ENCODE results near the gene PGS1.

Gene PGS1

DNA sequence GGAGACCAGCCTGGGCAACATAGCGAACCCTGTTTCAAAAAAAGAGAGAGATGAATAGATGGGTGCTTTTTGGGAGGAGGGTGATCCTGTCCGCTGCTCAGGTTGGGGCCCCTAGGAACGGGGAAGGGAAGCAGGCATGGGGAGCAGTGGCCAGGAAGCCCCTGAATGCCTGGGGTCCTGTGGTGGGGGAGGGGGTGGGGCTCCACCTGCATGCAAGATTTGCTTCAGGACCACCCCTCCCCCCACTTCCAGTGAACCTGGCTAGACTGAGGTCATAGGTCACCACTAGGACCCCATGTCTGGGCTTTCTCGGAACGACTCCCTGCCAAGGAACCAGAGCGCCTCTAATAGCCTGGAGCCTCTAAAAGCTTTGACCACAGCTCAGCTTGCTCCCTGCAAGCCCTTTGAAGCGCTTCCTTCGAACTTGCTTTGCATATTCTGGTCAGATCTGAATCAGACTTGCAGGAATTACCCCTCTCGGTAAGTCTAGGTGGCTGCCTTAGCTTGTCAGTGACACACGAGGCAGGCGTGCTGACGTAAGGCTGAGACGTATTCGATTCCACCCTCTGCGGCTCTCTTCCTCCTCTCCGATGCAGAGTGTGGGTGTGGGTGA, 22.2 kb upstream of the PGS1 start:
- Mint-ChIP-seq H3K27me3 (no peaks in the 10 kb centered on the region), H3K36me3 (ENCODE audit: low read depth) (peaks cover 59% of the 10 kb centered on the region), H3K4me1 (ENCODE audit: low read depth) (peaks cover 54% of the 10 kb centered on the region), H3K9me3 (no peaks in the 10 kb centered on the region), H3K4me3 (peak overlapping the region; percentile 96), H3K27ac (peak overlapping the region; percentile 99)
- peak; percentile 85 for DNase-seq

DNA sequence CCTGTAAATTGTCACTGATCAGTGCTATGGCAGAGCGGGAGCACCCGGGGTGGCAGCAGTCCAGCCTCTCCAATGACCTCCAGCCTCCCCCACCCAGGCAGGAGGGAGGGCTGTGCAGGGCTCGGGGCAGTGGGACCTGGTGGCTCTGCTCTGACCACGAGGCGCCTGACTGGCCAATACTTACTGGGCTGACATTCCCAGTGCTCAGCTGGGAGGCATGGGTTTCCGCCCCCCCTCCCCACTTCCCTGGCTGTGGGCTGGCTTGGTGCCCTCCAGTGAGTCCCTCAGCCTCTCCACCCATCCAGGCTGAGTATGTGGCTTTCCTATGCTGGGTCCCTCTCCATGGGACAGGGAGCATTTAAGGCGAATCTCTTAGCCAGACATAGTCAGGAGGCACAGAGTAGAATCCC, 21.3 kb upstream of the PGS1 start:
- peaks cover 59% of the 10 kb centered on the region for H3K36me3 Mint-ChIP-seq (ENCODE audit: low read depth)
- H3K27me3 Mint-ChIP-seq, result no peaks in the 10 kb centered on the region
- peak; percentile 55 for DNase-seq
- peak overlapping the region; percentile 96 for H3K4me3 Mint-ChIP-seq
- no peaks in the 10 kb centered on the region for H3K9me3 Mint-ChIP-seq
- peak overlapping the region; percentile 99 for H3K27ac Mint-ChIP-seq
- peaks cover 51% of the 10 kb centered on the region for H3K4me1 Mint-ChIP-seq (ENCODE audit: low read depth)

- Mint-ChIP-seq H3K36me3 (ENCODE audit: low read depth) (peaks cover 59% of the 10 kb centered on the region), H3K4me1 (ENCODE audit: low read depth) (peaks cover 50% of the 10 kb centered on the region), H3K27ac (peak overlapping the region; percentile 99), H3K9me3 (no peaks in the 10 kb centered on the region), H3K4me3 (peak overlapping the region; percentile 96), H3K27me3 (peaks cover 2% of the 10 kb centered on the region)
- DNase-seq, result no peak
Observed at GRCh38 chr17:78357672-78358537, 20.5 kb upstream of the PGS1 start.

DNA sequence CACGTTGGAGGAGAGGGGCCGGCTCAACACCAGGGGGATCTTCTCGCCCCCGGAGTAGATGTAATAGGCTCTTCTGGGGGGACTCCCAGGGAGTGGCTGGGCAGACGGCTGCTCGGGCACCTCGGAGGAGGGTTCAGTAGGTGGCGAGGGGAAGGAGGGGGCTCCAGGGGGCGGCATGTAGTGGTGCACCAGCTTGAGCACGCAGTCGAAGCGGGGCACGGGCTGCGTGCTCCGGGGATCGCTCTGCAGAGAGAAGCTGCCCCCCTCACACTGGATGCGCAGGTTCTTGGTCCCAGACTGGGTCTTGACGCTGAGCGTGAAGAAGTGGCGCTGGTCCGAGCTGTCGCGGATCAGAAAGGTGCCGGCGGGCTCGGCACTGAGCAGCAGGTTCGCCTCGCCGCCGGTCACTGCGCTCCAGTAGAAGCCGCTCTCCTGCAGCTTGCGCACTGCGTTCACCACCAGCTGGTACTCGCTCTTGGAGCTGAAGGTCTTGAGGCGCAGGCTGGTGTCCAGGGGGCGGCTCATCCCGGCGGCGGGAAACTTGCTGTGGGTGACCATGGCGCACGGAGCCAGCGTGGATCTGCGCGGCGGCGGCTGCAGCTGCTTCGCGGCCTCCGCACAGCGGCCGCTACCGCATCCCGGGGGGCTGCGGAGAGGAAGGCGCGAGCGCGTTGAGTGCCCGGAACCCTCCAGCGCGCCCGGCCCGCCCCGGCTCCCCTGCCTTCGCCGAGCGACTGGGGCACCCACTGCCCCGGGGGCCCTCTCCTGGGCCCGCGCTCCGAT, 19.7 kb upstream of the PGS1 start:
- DNase-seq, result peak; percentile 71
- Mint-ChIP-seq H3K27ac (peak overlapping the region; percentile 99), H3K27me3 (peaks cover 2% of the 10 kb centered on the region), H3K36me3 (ENCODE audit: low read depth) (peaks cover 55% of the 10 kb centered on the region), H3K4me3 (peak overlapping the region; percentile 96), H3K4me1 (ENCODE audit: low read depth) (peaks cover 43% of the 10 kb centered on the region), H3K9me3 (no peaks in the 10 kb centered on the region)

- H3K36me3 Mint-ChIP-seq (ENCODE audit: low read depth), result peaks cover 48% of the 10 kb centered on the region
- peaks cover 40% of the 10 kb centered on the region for H3K4me1 Mint-ChIP-seq (ENCODE audit: low read depth)
- H3K9me3 Mint-ChIP-seq, result no peaks in the 10 kb centered on the region
- H3K4me3 Mint-ChIP-seq, result peak overlapping the region; percentile 96
- H3K27ac Mint-ChIP-seq, result peak overlapping the region; percentile 93
- H3K27me3 Mint-ChIP-seq, result peaks cover 2% of the 10 kb centered on the region
- no peak for DNase-seq
Observed at GRCh38 chr17:78359321-78359996, 19.0 kb upstream of the PGS1 start.

GRCh38 chr17:78359997-78360370, 18.5 kb upstream of the PGS1 start, which contains the start of gene SOCS3:
TSS of gene SOCS3 (minus strand) at chr17:78360077. CDS start at chr17:78359095, 982 bp downstream.
- H3K4me1 Mint-ChIP-seq (ENCODE audit: low read depth), result peaks cover 40% of the 10 kb centered on the region

GRCh38 chr17:78360371-78361224, 17.9 kb upstream of the PGS1 start:
- Mint-ChIP-seq H3K27me3 (peaks cover 2% of the 10 kb centered on the region), H3K4me3 (peak overlapping the region; percentile 80), H3K36me3 (ENCODE audit: low read depth) (peaks cover 37% of the 10 kb centered on the region), H3K4me1 (ENCODE audit: low read depth) (peaks cover 38% of the 10 kb centered on the region), H3K9me3 (no peaks in the 10 kb centered on the region), H3K27ac (peak overlapping the region; percentile 97)
- DNase-seq, result peak; percentile 96

More at GRCh38 chr17:78359997-78360370, 18.5 kb upstream of the PGS1 start, which contains the start of gene SOCS3:
- H3K27ac Mint-ChIP-seq, result peak within 1 kb of the TSS; percentile 99
- DNase-seq, result peak; percentile 98
- peak within 1 kb of the TSS; percentile 96 for H3K4me3 Mint-ChIP-seq
- peaks cover 44% of the 10 kb centered on the region for H3K36me3 Mint-ChIP-seq (ENCODE audit: low read depth)
- H3K27me3 Mint-ChIP-seq, result peaks cover 2% of the 10 kb centered on the region
- H3K9me3 Mint-ChIP-seq, result no peaks in the 10 kb centered on the region

GRCh38 chr17:78361225-78361701, 17.2 kb upstream of the PGS1 start:
- H3K27me3 Mint-ChIP-seq, result peaks cover 6% of the 10 kb centered on the region
- peak overlapping the region; percentile 97 for H3K27ac Mint-ChIP-seq
- no peaks in the 10 kb centered on the region for H3K9me3 Mint-ChIP-seq
- peaks cover 31% of the 10 kb centered on the region for H3K36me3 Mint-ChIP-seq (ENCODE audit: low read depth)
- H3K4me3 Mint-ChIP-seq, result peak overlapping the region; percentile 80
- H3K4me1 Mint-ChIP-seq (ENCODE audit: low read depth), result peaks cover 32% of the 10 kb centered on the region
- DNase-seq, result no peak

GRCh38 chr17:78362232-78362631, 16.2 kb upstream of the PGS1 start:
- peaks cover 25% of the 10 kb centered on the region for H3K4me1 Mint-ChIP-seq (ENCODE audit: low read depth)
- H3K27ac Mint-ChIP-seq, result no peak overlapping the region
- no peak overlapping the region for H3K4me3 Mint-ChIP-seq
- H3K36me3 Mint-ChIP-seq (ENCODE audit: low read depth), result peaks cover 22% of the 10 kb centered on the region
- no peak for DNase-seq
- H3K27me3 Mint-ChIP-seq, result peaks cover 6% of the 10 kb centered on the region
- H3K9me3 Mint-ChIP-seq, result no peaks in the 10 kb centered on the region

DNA sequence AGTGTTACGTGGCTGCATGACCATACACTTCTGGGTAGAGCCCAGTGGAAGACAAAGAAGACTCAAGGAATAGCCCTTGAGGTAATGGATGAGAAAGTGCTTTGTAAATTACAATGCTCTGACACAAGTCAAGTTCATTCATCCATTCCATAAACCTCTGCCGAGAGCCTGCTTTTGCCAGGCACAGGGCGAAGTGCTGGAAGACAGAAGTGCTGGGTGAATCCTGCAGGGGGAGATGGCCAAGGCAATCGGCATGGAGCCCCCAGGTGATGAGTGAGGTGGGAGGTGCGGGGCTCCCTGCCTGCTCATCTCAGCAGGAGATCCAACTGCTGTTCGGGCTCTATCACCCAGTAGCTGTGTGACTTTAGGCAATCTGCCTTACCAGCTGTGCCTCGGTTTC, 15.8 kb upstream of the PGS1 start:
- DNase-seq, result no peak
- H3K36me3 Mint-ChIP-seq (ENCODE audit: low read depth), result peaks cover 18% of the 10 kb centered on the region
- H3K27me3 Mint-ChIP-seq, result peaks cover 6% of the 10 kb centered on the region
- H3K9me3 Mint-ChIP-seq, result no peaks in the 10 kb centered on the region
- no peak overlapping the region for H3K27ac Mint-ChIP-seq
- H3K4me1 Mint-ChIP-seq (ENCODE audit: low read depth), result peaks cover 25% of the 10 kb centered on the region
- H3K4me3 Mint-ChIP-seq, result no peak overlapping the region

GRCh38 chr17:78364436-78365281, 13.8 kb upstream of the PGS1 start:
- Mint-ChIP-seq H3K36me3 (ENCODE audit: low read depth) (peaks cover under 1% of the 10 kb centered on the region), H3K4me1 (ENCODE audit: low read depth) (peaks cover 25% of the 10 kb centered on the region), H3K4me3 (peak overlapping the region; percentile 8), H3K27ac (peak overlapping the region; percentile 89), H3K9me3 (no peaks in the 10 kb centered on the region), H3K27me3 (peaks cover 6% of the 10 kb centered on the region)
- DNase-seq, result peak; percentile 63

- H3K9me3 Mint-ChIP-seq, result no peaks in the 10 kb centered on the region
- no peak overlapping the region for H3K27ac Mint-ChIP-seq
- no peaks in the 10 kb centered on the region for H3K36me3 Mint-ChIP-seq (ENCODE audit: low read depth)
- no peak overlapping the region for H3K4me3 Mint-ChIP-seq
- peaks cover 25% of the 10 kb centered on the region for H3K4me1 Mint-ChIP-seq (ENCODE audit: low read depth)
- no peak for DNase-seq
- H3K27me3 Mint-ChIP-seq, result peaks cover 6% of the 10 kb centered on the region
Observed at GRCh38 chr17:78365561-78366108, 12.8 kb upstream of the PGS1 start.
